A549 (cell line): ENCODE measurements around the gene LAP3.

ENCODE experiments used
- CEBPB ChIP-seq, 2 experiments: fragments of >200 bp in 1 of 2; sonication (Bioruptor Twin) in 1 of 2; formaldehyde crosslinking in 1 of 2; IDR thresholded peaks; 2 replicates each; pipeline ENCODE4 v1.6.1; 2012 to 2016
- CHD2 ChIP-seq: fragments of 150-350 bp; IDR thresholded peaks from 2 replicates; pipeline ENCODE4 v1.6.1; 2014; ENCODE audit warnings: low read length; ENCODE audit not compliant: partially characterized antibody
- CTCF ChIP-seq: fragments of >200 bp; sonication (Bioruptor Twin); formaldehyde crosslinking; IDR thresholded peaks from 3 replicates; pipeline ENCODE4 v1.5.1; 2016
- RAD21 ChIP-seq, 2 experiments: fragments of >200 bp in 1 of 2; sonication (Bioruptor Twin) in 1 of 2; formaldehyde crosslinking in 1 of 2; IDR thresholded peaks in 1 of 2; conservative IDR thresholded peaks in 1 of 2; 2 replicates in 1 of 2; 3 replicates in 1 of 2; pipeline ENCODE4 v1.6.1; 2012 to 2018; ENCODE audit warnings: inconsistent platforms in 1 of 2
- RCOR1 ChIP-seq: fragments of 150-350 bp; IDR thresholded peaks from 2 replicates; pipeline ENCODE4 v1.6.1; 2014; ENCODE audit warnings: antibody characterized with exemption, low read length, low read depth

- TF ChIP-seq CTCF (no peak), RAD21 (conservative IDR thresholded peaks at IDR 0.05 in 1 of 2, IDR thresholded peaks at IDR 0.05 in 1 of 2) (no peak), CEBPB (IDR thresholded peaks at IDR 0.05) (no peak), CHD2 (no peak), RCOR1 (no peak)
Observed at GRCh38 chr4:17650406-17650805, 73.4 kb downstream of the LAP3 start.
